ENCODE measurements around the gene TMEM89. TPM values are rescaled to one million over a fixed set of nuclear protein-coding genes. Genes with fewer than 3 reads are reported as not detected.

Gene TMEM89, protein sequence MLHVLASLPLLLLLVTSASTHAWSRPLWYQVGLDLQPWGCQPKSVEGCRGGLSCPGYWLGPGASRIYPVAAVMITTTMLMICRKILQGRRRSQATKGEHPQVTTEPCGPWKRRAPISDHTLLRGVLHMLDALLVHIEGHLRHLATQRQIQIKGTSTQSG
- 0.70 TPM in 1 of 3 replicates, not detected in the others for total RNA-seq
- long read RNA-seq, partial matches to known transcripts = 0 of 1 reads
- long read RNA-seq, other reads (novel, unspliced or antisense) = 1 of 1 reads

- peaks cover 9% of the 10 kb centered on the region for H3K9me3 Mint-ChIP-seq (ENCODE audit: low read depth)
- peaks cover 16% of the 10 kb centered on the region for H3K36me3 Mint-ChIP-seq (ENCODE audit: low read depth)
- H3K4me3 Mint-ChIP-seq (ENCODE audit: unreplicated experiment) = no peak within 1 kb of the TSS
- TF ChIP-seq, protein P1, sequence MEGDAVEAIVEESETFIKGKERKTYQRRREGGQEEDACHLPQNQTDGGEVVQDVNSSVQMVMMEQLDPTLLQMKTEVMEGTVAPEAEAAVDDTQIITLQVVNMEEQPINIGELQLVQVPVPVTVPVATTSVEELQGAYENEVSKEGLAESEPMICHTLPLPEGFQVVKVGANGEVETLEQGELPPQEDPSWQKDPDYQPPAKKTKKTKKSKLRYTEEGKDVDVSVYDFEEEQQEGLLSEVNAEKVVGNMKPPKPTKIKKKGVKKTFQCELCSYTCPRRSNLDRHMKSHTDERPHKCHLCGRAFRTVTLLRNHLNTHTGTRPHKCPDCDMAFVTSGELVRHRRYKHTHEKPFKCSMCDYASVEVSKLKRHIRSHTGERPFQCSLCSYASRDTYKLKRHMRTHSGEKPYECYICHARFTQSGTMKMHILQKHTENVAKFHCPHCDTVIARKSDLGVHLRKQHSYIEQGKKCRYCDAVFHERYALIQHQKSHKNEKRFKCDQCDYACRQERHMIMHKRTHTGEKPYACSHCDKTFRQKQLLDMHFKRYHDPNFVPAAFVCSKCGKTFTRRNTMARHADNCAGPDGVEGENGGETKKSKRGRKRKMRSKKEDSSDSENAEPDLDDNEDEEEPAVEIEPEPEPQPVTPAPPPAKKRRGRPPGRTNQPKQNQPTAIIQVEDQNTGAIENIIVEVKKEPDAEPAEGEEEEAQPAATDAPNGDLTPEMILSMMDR (IDR thresholded peaks at IDR 0.05) = no peak
- H3K27ac Mint-ChIP-seq (ENCODE audit: unreplicated experiment) = peak within 1 kb of the TSS; percentile 92
- peak; percentile 89 for DNase-seq (ENCODE audit: low spot score)
- no peaks in the 10 kb centered on the region for H3K27me3 Mint-ChIP-seq (ENCODE audit: low read depth)
- H3K4me1 Mint-ChIP-seq (ENCODE audit: low read depth) = peaks cover 46% of the 10 kb centered on the region
These were observed at the start of gene TMEM89 for GRCh38 chr3:48621461-48621869. TMEM89 (minus strand) TSS chr3:48621769; CDS start chr3:48621756, 13 bp downstream.

GRCh38 chr3:48664929-48665328 is 43.4 kb upstream of the TMEM89 start:
- Mint-ChIP-seq H3K4me1 (ENCODE audit: low read depth) (peaks cover 19% of the 10 kb centered on the region), H3K27me3 (ENCODE audit: low read depth) (no peaks in the 10 kb centered on the region), H3K4me3 (ENCODE audit: unreplicated experiment) (no peak overlapping the region), H3K36me3 (ENCODE audit: low read depth) (no peaks in the 10 kb centered on the region), H3K9me3 (ENCODE audit: low read depth) (no peaks in the 10 kb centered on the region), H3K27ac (ENCODE audit: unreplicated experiment) (peak overlapping the region; percentile 99)
- DNase-seq (ENCODE audit: low spot score) = no peak
- TF ChIP-seq, protein P1 (IDR thresholded peaks at IDR 0.05) = no peak

DNA sequence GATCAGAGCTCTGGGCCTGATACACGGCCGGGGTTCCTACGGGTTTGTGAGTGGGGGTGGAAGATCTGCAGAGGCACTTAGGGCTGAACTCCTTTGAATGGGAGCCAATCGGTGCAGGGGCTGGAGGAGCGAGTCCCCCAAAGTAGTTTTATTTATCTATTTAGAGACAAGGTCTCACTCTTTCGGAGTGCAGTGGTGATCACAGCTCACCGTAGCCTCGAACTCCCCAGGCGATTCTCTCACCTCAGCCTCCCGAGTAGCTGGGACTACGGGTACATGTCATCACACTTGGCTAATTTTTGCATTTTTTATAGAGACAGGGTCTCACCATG is 42.7 kb upstream of the TMEM89 start:
- peaks cover 19% of the 10 kb centered on the region for H3K4me1 Mint-ChIP-seq (ENCODE audit: low read depth)
- H3K36me3 Mint-ChIP-seq (ENCODE audit: low read depth) = no peaks in the 10 kb centered on the region
- DNase-seq (ENCODE audit: low spot score) = no peak
- H3K9me3 Mint-ChIP-seq (ENCODE audit: low read depth) = no peaks in the 10 kb centered on the region
- TF ChIP-seq, protein P1 (IDR thresholded peaks at IDR 0.05) = peak; percentile 65
- no peaks in the 10 kb centered on the region for H3K27me3 Mint-ChIP-seq (ENCODE audit: low read depth)
- peak overlapping the region; percentile 99 for H3K27ac Mint-ChIP-seq (ENCODE audit: unreplicated experiment)
- peak overlapping the region; percentile 84 for H3K4me3 Mint-ChIP-seq (ENCODE audit: unreplicated experiment)

DNA sequence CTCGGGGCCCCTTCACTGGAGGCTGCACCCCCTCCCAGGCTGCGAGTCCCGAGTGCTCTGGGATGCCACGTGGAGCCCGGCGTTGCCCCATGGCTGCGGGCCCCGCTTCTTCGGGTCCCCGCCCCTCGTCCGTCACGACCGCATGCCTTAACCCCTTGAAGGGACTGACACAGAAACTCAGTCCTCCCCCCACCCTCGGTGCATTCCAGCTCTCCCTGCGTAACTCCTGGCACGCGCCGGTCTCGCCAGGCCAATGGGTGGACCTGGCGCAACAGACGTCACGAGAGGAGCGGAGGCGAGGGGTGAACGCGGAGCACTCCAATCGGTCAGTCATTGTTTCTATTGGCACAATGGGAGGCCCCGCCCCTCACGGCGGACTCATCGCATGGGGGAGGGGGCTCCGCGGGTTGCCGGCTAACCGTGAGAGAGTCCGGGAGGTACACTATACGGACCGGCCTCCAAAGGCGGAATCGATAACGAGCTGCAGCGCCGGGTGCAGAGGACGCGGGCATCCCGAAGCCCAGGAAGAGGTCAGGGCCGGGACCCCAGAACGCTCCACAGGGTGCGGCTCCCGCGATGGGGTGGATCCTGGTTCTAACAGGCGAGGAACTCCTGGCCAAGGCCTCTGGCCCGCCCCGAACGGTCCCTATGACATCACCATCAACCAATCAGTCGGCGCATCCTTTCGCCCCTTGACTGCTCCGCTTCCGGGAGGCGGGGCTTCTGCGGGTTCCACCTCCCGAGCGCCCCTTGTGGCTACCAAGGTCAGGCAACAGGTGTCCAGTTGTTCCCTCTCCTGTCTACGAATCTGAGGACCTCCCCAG is 42.1 kb upstream of the TMEM89 start:
- peak; percentile 99 for DNase-seq (ENCODE audit: low spot score)
- Mint-ChIP-seq H3K27me3 (ENCODE audit: low read depth) (no peaks in the 10 kb centered on the region), H3K4me3 (ENCODE audit: unreplicated experiment) (peak overlapping the region; percentile 84), H3K27ac (ENCODE audit: unreplicated experiment) (peak overlapping the region; percentile 99), H3K36me3 (ENCODE audit: low read depth) (peaks cover 3% of the 10 kb centered on the region), H3K4me1 (ENCODE audit: low read depth) (peaks cover 19% of the 10 kb centered on the region), H3K9me3 (ENCODE audit: low read depth) (peaks cover 4% of the 10 kb centered on the region)
- TF ChIP-seq, protein P1 (IDR thresholded peaks at IDR 0.05) = peak; percentile 88

GRCh38 chr3:48662753-48663488 is 41.4 kb upstream of the TMEM89 start, which contains the start of gene CELSR3:
CELSR3 (minus strand) TSS chr3:48662886; CDS start chr3:48662634, 252 bp downstream.
- Mint-ChIP-seq H3K36me3 (ENCODE audit: low read depth) (peaks cover 3% of the 10 kb centered on the region), H3K4me1 (ENCODE audit: low read depth) (peaks cover 19% of the 10 kb centered on the region), H3K9me3 (ENCODE audit: low read depth) (peaks cover 4% of the 10 kb centered on the region), H3K4me3 (ENCODE audit: unreplicated experiment) (peak within 1 kb of the TSS; percentile 84), H3K27me3 (ENCODE audit: low read depth) (no peaks in the 10 kb centered on the region), H3K27ac (ENCODE audit: unreplicated experiment) (peak within 1 kb of the TSS; percentile 99)
- TF ChIP-seq, protein P1 (IDR thresholded peaks at IDR 0.05) = peak; percentile 11
- peak; percentile 97 for DNase-seq (ENCODE audit: low spot score)

Measured in chondrocyte (in vitro differentiated cells).